HL-60 (cell line): ENCODE data around the gene CACTIN.

Experiments
- DNase-seq, 2 experiments: peaks; one replicate each; pipeline ENCODE4 v3.0.0-alpha.2; 2010 to 2020; ENCODE audit warnings: low read depth in 1 of 2, low spot score in 1 of 2
- H3K27ac ChIP-seq: fragments of 250-450 bp; sonication (Bioruptor Pico); replicated peaks from 2 replicates; pipeline ENCODE4 v1.5.1; 2020; ENCODE audit warnings: mild to moderate bottlenecking, moderate library complexity
- H3K27me3 ChIP-seq: fragments of 250-450 bp; sonication (Bioruptor Pico); 2 replicates; pipeline ENCODE4 v1.5.1; 2021; ENCODE audit warnings: mild to moderate bottlenecking, moderate library complexity; ENCODE audit not compliant: insufficient read depth, poor library complexity, severe bottlenecking
- H3K4me3 ChIP-seq: replicated peaks from 2 replicates; pipeline ENCODE4 v1.5.1; 2011; ENCODE audit warnings: mild to moderate bottlenecking, control low read depth, low read length; ENCODE audit not compliant: insufficient read depth
- GABPA ChIP-seq: IDR thresholded peaks from 2 replicates; pipeline ENCODE4 v1.6.1; 2012; ENCODE audit warnings: low read depth
- POLR2AphosphoS5 ChIP-seq: IDR thresholded peaks from 2 replicates; pipeline ENCODE4 v1.6.1; 2012; ENCODE audit warnings: low read depth
- REST ChIP-seq: IDR thresholded peaks from 2 replicates; pipeline ENCODE4 v1.6.1; 2012; ENCODE audit warnings: low read depth; ENCODE audit not compliant: insufficient replicate concordance
- SPI1 ChIP-seq: IDR thresholded peaks from 2 replicates; pipeline ENCODE4 v1.6.1; 2012; ENCODE audit warnings: low read depth, mild to moderate bottlenecking, borderline replicate concordance
- TF ChIP-seq, protein P1 (sequence below): IDR thresholded peaks from one replicate; pipeline ENCODE4 v1.5.1; 2011; ENCODE audit warnings: low read length, control low read depth, inconsistent platforms; ENCODE audit not compliant: insufficient read depth

CACTIN gene

DNA sequence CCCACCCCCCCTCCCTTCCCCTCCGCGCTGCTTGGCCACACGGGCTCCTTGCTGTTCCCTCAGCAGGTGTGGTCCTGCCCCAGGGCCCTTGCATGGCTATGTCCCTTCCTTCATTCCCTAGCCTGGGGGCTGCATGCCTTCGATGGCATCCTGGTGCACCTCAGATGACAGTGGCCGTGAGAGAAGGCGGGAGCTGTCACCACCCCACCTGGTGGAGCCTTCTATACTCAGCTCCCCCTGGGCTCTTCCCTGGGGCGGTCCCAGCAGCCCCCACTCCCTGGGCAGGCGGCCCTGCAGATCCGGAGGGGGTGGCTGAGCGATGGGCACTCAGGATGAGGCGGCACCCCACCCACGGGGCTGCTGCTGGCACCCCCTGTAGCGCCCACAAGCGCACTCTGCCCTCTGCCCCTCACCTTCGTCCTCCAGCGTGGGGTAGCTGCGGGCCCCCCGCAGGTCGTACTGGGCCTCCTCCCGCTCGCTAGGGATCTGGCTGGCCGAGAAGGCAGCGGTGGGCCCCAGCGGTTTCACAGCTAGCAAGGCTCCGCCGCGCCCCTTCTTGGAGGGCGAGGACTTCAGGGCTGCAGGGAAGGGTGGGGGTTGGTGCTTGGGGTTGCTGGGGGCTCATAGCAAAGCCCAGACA is 17.2 kb upstream of the CACTIN start:
- Histone ChIP-seq H3K27me3 (no peaks in the 10 kb centered on the region), H3K4me3 (no peak overlapping the region), H3K27ac (no peak overlapping the region)
- TF ChIP-seq POLR2AphosphoS5 (no peak), SPI1 (no peak), GABPA (no peak), REST (no peak)
- TF ChIP-seq, protein P1, sequence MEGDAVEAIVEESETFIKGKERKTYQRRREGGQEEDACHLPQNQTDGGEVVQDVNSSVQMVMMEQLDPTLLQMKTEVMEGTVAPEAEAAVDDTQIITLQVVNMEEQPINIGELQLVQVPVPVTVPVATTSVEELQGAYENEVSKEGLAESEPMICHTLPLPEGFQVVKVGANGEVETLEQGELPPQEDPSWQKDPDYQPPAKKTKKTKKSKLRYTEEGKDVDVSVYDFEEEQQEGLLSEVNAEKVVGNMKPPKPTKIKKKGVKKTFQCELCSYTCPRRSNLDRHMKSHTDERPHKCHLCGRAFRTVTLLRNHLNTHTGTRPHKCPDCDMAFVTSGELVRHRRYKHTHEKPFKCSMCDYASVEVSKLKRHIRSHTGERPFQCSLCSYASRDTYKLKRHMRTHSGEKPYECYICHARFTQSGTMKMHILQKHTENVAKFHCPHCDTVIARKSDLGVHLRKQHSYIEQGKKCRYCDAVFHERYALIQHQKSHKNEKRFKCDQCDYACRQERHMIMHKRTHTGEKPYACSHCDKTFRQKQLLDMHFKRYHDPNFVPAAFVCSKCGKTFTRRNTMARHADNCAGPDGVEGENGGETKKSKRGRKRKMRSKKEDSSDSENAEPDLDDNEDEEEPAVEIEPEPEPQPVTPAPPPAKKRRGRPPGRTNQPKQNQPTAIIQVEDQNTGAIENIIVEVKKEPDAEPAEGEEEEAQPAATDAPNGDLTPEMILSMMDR, result no peak
- DNase-seq, result no peak

DNA sequence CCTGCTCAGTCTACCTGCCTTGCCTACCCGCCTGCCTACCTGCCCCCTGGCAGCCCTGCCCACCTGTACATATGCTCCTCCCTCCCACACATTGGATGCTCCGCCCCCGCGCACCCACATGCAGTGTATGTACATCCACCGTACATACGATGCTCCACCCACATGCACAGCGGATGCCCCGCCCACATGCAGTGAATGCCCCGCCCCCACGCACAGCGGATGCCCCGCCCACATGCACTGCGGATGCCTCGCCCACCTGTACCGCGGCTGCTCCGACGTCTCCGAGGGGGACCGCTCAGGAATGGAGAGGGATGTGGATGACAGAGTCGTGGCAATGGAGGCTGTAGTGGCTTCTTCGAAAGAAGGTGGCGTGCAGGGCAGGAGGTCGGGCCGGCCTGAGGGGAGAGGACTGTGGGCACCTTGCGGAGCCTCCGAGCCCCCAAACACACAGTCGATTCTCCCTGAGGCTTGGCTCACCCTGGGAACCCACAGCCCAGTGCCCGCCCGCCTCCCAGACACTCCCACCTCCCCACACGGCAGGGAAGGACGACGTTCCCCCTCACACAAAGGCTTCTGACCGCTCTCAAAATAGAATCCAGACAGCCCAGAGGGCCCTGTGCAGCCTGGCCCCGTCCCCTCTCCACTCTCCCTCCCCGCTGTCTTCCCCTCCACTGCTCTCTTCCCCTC is 16.5 kb upstream of the CACTIN start:
- no peaks in the 10 kb centered on the region for H3K27me3 ChIP-seq
- no peak for DNase-seq
- no peak overlapping the region for H3K4me3 ChIP-seq
- no peak overlapping the region for H3K27ac ChIP-seq
- no peak for TF ChIP-seq GABPA
- no peak for TF ChIP-seq SPI1
- no peak for TF ChIP-seq REST
- TF ChIP-seq, protein P1, result no peak
- TF ChIP-seq POLR2AphosphoS5, result no peak

DNA sequence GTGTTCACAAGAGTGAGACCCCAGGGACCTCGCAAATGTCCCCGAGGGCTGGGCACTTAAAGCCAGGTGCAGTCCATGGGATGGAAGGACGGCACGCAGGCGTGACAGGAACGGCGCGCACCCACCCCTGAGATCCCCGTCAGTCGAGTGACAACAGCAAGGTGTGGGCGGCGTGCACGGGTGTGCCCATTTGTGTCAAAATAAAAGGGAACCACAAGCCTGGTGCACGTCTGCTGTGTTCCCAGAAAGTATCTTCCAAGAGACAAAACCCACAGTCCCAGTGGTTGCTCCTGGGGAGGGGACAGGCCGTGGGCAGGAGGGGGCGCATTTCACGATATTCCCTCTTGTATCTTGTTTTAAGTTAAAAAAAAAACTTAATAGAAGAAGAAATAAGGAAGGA is 15.7 kb upstream of the CACTIN start:
- DNase-seq, result no peak
- no peak overlapping the region for H3K4me3 ChIP-seq
- TF ChIP-seq GABPA (no peak), REST (no peak), SPI1 (no peak), POLR2AphosphoS5 (no peak)
- TF ChIP-seq, protein P1, result no peak
- H3K27me3 ChIP-seq, result no peaks in the 10 kb centered on the region
- H3K27ac ChIP-seq, result no peak overlapping the region
